K562 (cell line): ENCODE measurements around the gene CSMD2. TPM values are rescaled to one million over a fixed set of nuclear protein-coding genes. Genes with fewer than 3 reads are reported as not detected.

ENCODE experiments used
- ATAC-seq: fragments of 200-7000 bp; cut with Tn5 transposase; 3 replicates; pipeline ENCODE4 v1.9.1; 2020; ENCODE audit warnings: moderate library complexity
- BruUV-seq: library from RNA; stranded (reverse); fragments of 400-500 nt; replicated peaks from 2 replicates; lab custom pipeline; 2021; lab: Mats Ljungman, UMichigan
- CTCF ChIA-PET: fragments of 300-600 bp; formaldehyde crosslinking; extraction: SDS; loops from one replicate; lab custom pipeline; 2021; ENCODE audit warnings: low intra/inter-chr PET ratio; lab: Yijun Ruan, JAX
- POLR2A ChIA-PET: fragments of 300-600, 350-650 bp; sonication (Branson Sonifier 250); formaldehyde crosslinking; extraction: SDS; loops from one replicate; lab custom pipeline; 2021; ENCODE audit warnings: antibody characterized with exemption, inconsistent platforms; lab: Yijun Ruan, JAX
- DNase-seq, 4 experiments: peaks; one replicate each; pipeline versions ENCODE4 v3.0.0 to v3.0.0-alpha.2; 2011 to 2018; ENCODE audit warnings: low spot score in 3 of 4, mixed read lengths in 3 of 4; ENCODE audit errors: extremely low read depth in 1 of 4
- FAIRE-seq: peaks from 2 replicates; lab custom pipeline; 2011; peaks lifted over from hg19 to GRCh38; lab: Jason Lieb, UNC
- H2AFZ ChIP-seq: 2 replicates; pipeline ENCODE4 v1.6.0; 2011; ENCODE audit warnings: low read depth, low read length, control low read depth, inconsistent platforms
- H3K27ac ChIP-seq: fragments of 200-600 bp; 3 replicates; pipeline ENCODE4 v1.8.0; 2011; ENCODE audit warnings: low read depth, mild to moderate bottlenecking, control low read depth, inconsistent platforms, low read length, moderate library complexity, mixed read lengths; ENCODE audit errors: extremely low read depth
- H3K27me3 ChIP-seq, 2 experiments: fragments of 300-600 bp in 1 of 2; 2 replicates in 1 of 2; 3 replicates in 1 of 2; pipeline versions ENCODE4 v1.6.0 to v1.8.0; 2011; ENCODE audit warnings: inconsistent platforms in 2 of 2, low read length in 2 of 2, mild to moderate bottlenecking in 1 of 2, mixed read lengths in 1 of 2, moderate library complexity in 1 of 2; ENCODE audit not compliant: control insufficient read depth in 2 of 2, insufficient read depth in 2 of 2
- H3K36me3 ChIP-seq: fragments of 300-600 bp; 3 replicates; pipeline ENCODE4 v1.8.0; 2011; ENCODE audit warnings: mild to moderate bottlenecking, low read length, inconsistent platforms; ENCODE audit not compliant: control insufficient read depth, insufficient read depth
- H3K4me1 ChIP-seq, 2 experiments: fragments of 200-600 bp in 1 of 2; replicated peaks in 1 of 2; 2 replicates in 1 of 2; 3 replicates in 1 of 2; pipeline versions ENCODE4 v1.5.1 to v1.8.0; 2011; ENCODE audit warnings: inconsistent platforms in 2 of 2, low read length in 2 of 2, mild to moderate bottlenecking in 1 of 2, mixed read lengths in 1 of 2, moderate library complexity in 1 of 2; ENCODE audit not compliant: control insufficient read depth in 2 of 2, insufficient read depth in 2 of 2
- H3K4me2 ChIP-seq: 2 replicates; pipeline ENCODE4 v1.6.1; 2011; ENCODE audit warnings: low read length, control low read depth, inconsistent platforms, mixed read lengths; ENCODE audit not compliant: insufficient read depth
- H3K4me3 ChIP-seq: fragments of 200-600 bp; sonication (generic), shearing (Covaris generic); 2 replicates; pipeline ENCODE4 v1.5.1; 2016; ENCODE audit warnings: control low read depth, inconsistent platforms
- H3K79me2 ChIP-seq: fragments of 200-600 bp; 3 replicates; pipeline ENCODE4 v1.8.0; 2011; ENCODE audit warnings: low read length, inconsistent platforms; ENCODE audit not compliant: control insufficient read depth, insufficient read depth
- H3K9ac ChIP-seq, 2 experiments: 2 replicates each; pipeline versions ENCODE4 v1.6.0 to v1.6.1; 2011; ENCODE audit warnings: low read depth in 2 of 2, low read length in 2 of 2, control low read depth in 1 of 2, inconsistent platforms in 1 of 2, mild to moderate bottlenecking in 1 of 2, mixed read lengths in 1 of 2; ENCODE audit not compliant: insufficient read depth in 1 of 2
- H3K9me1 ChIP-seq: one replicate; pipeline ENCODE4 v1.6.0; 2011; ENCODE audit warnings: inconsistent platforms, mild to moderate bottlenecking, low read length, moderate library complexity; ENCODE audit not compliant: control insufficient read depth, insufficient read depth
- H3K9me3 ChIP-seq: replicated peaks from 2 replicates; pipeline ENCODE4 v1.5.1; 2011; ENCODE audit warnings: low read depth, low read length, inconsistent platforms; ENCODE audit not compliant: control insufficient read depth, insufficient read depth
- H4K20me1 ChIP-seq: replicated peaks from 2 replicates; pipeline ENCODE4 v1.6.1; 2011; ENCODE audit warnings: low read length, inconsistent platforms, mixed read lengths; ENCODE audit not compliant: control insufficient read depth, insufficient read depth
- COPS2 ChIP-seq: fragments of 450-650 bp; conservative IDR thresholded peaks from 2 replicates; pipeline ENCODE4 v1.6.1; 2016; ENCODE audit warnings: mild to moderate bottlenecking, moderate library complexity
- ETS2 ChIP-seq: IDR thresholded peaks from 2 replicates; pipeline ENCODE4 v1.6.1; 2016; ENCODE audit warnings: borderline replicate concordance, missing genetic modification characterization, mild to moderate bottlenecking, moderate library complexity, missing compliant biosample characterization; ENCODE audit not compliant: poor library complexity, severe bottlenecking
- FOSL1 ChIP-seq: fragments of 200-800 bp; sonication (Bioruptor generic); conservative IDR thresholded peaks from 2 replicates; pipeline ENCODE4 v1.6.1; 2016; ENCODE audit warnings: missing genetic modification characterization, missing compliant biosample characterization
- NFIX ChIP-seq: fragments of 250-450 bp; sonication (Bioruptor Pico); IDR thresholded peaks from 2 replicates; pipeline ENCODE4 v1.4.0; 2020; ENCODE audit warnings: low read depth, mild to moderate bottlenecking, moderate library complexity
- RAD51 ChIP-seq: fragments of 450-650 bp; IDR thresholded peaks from 2 replicates; pipeline ENCODE4 v1.7.1; 2016; ENCODE audit warnings: low read depth, mild to moderate bottlenecking, borderline replicate concordance
- SMAD2 ChIP-seq: fragments of 150-350 bp; IDR thresholded peaks from 2 replicates; pipeline ENCODE4 v1.6.1; 2014; ENCODE audit warnings: low read depth, mild to moderate bottlenecking, low read length
- SMARCE1 ChIP-seq: fragments of 450-650 bp; IDR thresholded peaks from 2 replicates; pipeline ENCODE4 v1.7.1; 2016; ENCODE audit warnings: mild to moderate bottlenecking
- STAT6 ChIP-seq: sonication (generic); formaldehyde crosslinking; IDR thresholded peaks from 2 replicates; pipeline ENCODE4 v1.8.1; 2023; ENCODE audit warnings: mild to moderate bottlenecking, missing genetic modification reagents
- U2AF2 ChIP-seq: fragments of 200-400 bp; formaldehyde crosslinking; optimal IDR thresholded peaks from 2 replicates; pipeline ENCODE3; 2017; ENCODE audit warnings: low read depth, mild to moderate bottlenecking, low read length
- ZBTB2 ChIP-seq: fragments of 450-650 bp; IDR thresholded peaks from 2 replicates; pipeline ENCODE4 v1.6.1; 2016; ENCODE audit warnings: antibody characterized with exemption
- ZNF224 ChIP-seq: sonication (generic); formaldehyde crosslinking; IDR thresholded peaks from 2 replicates; pipeline ENCODE4 v1.8.0; 2022; ENCODE audit warnings: mild to moderate bottlenecking, missing genetic modification reagents
- WGBS: fragments of 100-300 bp; shearing (Covaris generic); methylation state at CpG from one replicate; pipeline ENCODE4 v1.1.6; 2016; ENCODE audit warnings: low coverage, mixed read lengths; ENCODE audit not compliant: insufficient coverage; ENCODE audit errors: missing lambda C conversion rate; 5-methylcytosine and 5-hydroxymethylcytosine counted together
- in situ Hi-C: fragments of 300-500 bp; cut with MboI; formaldehyde crosslinking; loops from 4 replicates; pipeline ENCODE4 v1.15.0; 2018; ENCODE audit warnings: inconsistent platforms, mixed read lengths
- intact Hi-C: fragments of 100-400 bp; cut with micrococcal nuclease; formaldehyde crosslinking; loops from 2 replicates; pipeline ENCODE4 v1.14.2; 2022
- polyA plus RNA-seq, 8 experiments: library from polyadenylated mRNA; depleted of rRNA in 4 of 8; stranded (reverse) in 5 of 8; unstranded in 3 of 8; fragments of >200 nt; fragmentation: Nextera tagmentation in 2 of 8; fragmentation: Illumina TruSeq in 1 of 8; extraction: Ambion mirVana in 2 of 8; extraction: Trizol in 1 of 8; gene quantifications; 2 replicates each; pipeline versions ENCODE4 v1.2.1 to v1.2.3, GENCODE V29; 2011 to 2014; ENCODE audit warnings: inconsistent platforms in 1 of 8, missing spikeins in 1 of 8
- total RNA-seq, 7 experiments: library from RNA; depleted of rRNA in 6 of 7; stranded (reverse); fragments of >200 nt in 6 of 7; fragmentation: Illumina TruSeq in 2 of 7; extraction: Trizol in 2 of 7; gene quantifications; 2 replicates each; pipeline versions ENCODE4 v1.2.1 to v1.2.3, GENCODE V29; 2011 to 2021; ENCODE audit warnings: low replicate concordance in 1 of 7

Gene CSMD2
- total and polyA plus RNA-seq, 9 of the 15 experiments (the other 6 are each of a cell fraction or from before 2014, with no cell fraction given) = not detected

GRCh38 chr1:33906156-33906555 lies 258.9 kb downstream of the CSMD2 start:
- no peak overlapping the region for H3K27ac ChIP-seq
- no peak for TF ChIP-seq ZBTB2
- TF ChIP-seq RAD51 = no peak
- TF ChIP-seq SMARCE1 = no peak
- TF ChIP-seq STAT6 (CRISPR knock-in tag) = no peak
- TF ChIP-seq FOSL1 (tag) = no peak
- TF ChIP-seq ZNF224 (CRISPR knock-in tag) = no peak
- TF ChIP-seq SMAD2 = no peak
- no peak for TF ChIP-seq U2AF2
- no peak for TF ChIP-seq ETS2 (tag)
- TF ChIP-seq NFIX (CRISPR knock-in tag) = no peak
- TF ChIP-seq COPS2 = no peak
- H3K79me2 ChIP-seq = no peaks in the 10 kb centered on the region
- H3K4me1 ChIP-seq = peaks cover 0 to 6% of the 10 kb centered on the region in 2 experiments; a peak in 2 of 5 replicates
- no peaks in the 10 kb centered on the region; a peak in 1 of 5 replicates for H3K27me3 ChIP-seq
- 0% methylated on average over 1 of the region's 1 CpG for WGBS
- no peak overlapping the region for H3K4me2 ChIP-seq
- no peak overlapping the region for H2AFZ ChIP-seq
- in situ Hi-C loops = no loop called here
- H3K9me1 ChIP-seq = no peaks in the 10 kb centered on the region
- no peaks in the 10 kb centered on the region for H3K9me3 ChIP-seq
- BruUV-seq = no TSS peak
- H4K20me1 ChIP-seq = 0 out of 2 replicates have a peak, but pooled peaks cover 2% of the 10 kb centered on the region
- POLR2A ChIA-PET = no interaction called here
- no peaks in the 10 kb centered on the region for H3K36me3 ChIP-seq
- intact Hi-C loops = no loop called here
- no peak overlapping the region for H3K4me3 ChIP-seq
- ATAC-seq = no peak
- CTCF ChIA-PET = no interaction called here
- H3K9ac ChIP-seq = no peak overlapping the region
- no peak for FAIRE-seq
- DNase-seq = no peak
